GM21576 (cell line): ENCODE measurements around the gene DDOST.
"Not testable (repeated sequence)": the region's sequence is repeated elsewhere in the genome, so short reads cannot be mapped to it uniquely, and the experiment has no call there.

Source experiments
- ATAC-seq: cut with Tn5 transposase; IDR thresholded peaks from one replicate; pipeline ENCODE4 v1.9.1; 2021; ENCODE audit warnings: mild to moderate bottlenecking, moderate library complexity; ENCODE audit not compliant: unreplicated experiment

The DDOST gene

DNA sequence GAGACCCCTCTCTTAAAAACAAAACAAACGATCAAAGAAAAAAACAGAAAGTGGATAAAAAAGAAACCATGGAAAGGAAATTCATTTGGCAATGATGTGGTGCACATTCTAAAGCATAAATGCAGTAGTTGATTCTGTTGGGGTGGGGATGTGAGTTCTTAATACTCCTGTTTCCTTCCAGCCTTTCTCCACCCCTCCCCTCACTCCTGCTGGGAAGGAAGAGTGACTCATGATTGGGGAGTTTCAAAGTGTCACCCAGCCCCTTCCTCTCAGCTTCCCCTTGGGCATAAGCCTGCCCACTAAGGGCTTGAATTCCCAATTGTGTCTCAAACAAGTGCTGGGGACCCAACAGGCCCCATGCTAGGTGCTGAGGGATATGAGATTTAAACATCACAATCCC is 34.6 kb downstream of the DDOST start:
- ATAC-seq, result no peak

DNA sequence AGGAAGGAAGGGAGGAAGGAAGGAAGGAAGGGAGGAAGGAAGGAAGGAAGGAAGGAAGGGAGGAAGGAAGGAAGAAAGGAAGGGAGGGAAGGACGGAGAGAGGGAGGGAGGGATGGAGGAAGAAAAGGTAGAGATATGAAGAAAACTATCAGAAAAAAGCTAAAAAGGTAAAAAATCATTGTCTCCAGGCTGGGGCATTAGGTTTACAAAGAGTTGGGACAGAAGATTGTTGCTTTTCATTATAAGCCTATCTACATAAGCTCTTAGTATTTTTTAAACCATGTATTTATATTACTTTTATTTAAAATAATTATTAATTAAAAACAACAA is 35.1 kb downstream of the DDOST start:
- no peak for ATAC-seq

DNA sequence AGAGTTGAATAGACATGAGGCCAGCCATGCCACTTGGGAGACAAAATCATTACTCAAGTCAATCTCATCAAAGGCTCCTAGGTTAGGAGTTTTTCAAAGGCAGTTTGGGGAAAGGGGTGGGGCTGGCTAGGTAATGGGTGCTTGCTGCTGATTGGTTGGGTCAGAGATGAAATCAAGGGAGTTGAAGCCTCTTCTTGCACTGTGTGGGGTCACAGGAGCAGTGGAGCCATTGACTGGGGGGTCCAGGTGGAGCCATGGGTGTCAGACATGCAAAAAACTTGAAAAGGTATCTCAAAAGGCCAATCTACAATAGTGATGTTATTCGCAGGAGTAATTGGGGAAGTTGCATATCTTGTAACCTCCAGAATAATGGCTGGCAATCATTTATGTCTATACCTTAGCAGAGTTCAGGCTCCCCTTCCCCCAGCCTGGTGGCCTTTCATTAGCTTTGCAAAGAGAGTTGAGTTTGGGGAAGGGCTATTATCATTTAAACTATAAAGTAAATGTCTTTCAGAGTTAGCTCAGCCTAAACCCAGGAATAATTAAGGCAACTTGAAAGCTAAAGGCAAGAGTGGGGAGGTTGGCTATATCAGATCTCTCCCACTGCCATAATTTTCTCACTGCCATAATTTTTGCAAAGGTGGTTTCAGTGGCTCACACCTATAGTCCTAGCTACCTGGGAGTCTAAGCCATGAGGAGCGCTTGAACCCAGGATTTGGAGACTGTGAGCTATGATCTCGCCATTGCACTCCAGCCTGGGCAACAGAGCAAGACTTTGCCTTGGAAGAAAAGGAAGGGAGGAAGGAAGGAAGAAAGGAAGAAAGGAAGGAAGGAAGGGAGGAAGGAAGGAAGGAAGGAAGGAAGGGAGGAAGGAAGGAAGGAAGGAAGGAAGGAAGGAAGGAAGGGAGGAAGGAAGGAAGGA is 35.7 kb downstream of the DDOST start:
- ATAC-seq, result no peak

DNA sequence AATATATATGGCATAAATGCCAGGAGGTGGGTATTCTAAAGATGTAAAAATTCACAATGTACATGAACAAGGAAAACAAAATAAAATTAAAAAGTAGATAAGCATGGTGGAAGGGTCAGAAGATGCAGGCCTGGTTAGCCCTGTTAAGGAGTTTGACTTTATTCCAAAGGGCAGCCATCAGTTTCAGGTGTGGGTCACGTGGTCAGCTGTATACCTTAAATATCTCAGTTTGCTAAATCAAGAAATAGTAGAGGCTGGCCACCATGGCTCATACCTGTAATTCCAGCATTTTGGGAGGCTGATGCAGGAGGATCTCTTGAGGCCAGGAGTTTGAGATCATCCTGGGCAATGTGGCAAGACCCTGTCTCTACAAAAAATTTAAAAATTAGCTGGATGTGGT is 36.5 kb downstream of the DDOST start:
- ATAC-seq, result no peak

DNA sequence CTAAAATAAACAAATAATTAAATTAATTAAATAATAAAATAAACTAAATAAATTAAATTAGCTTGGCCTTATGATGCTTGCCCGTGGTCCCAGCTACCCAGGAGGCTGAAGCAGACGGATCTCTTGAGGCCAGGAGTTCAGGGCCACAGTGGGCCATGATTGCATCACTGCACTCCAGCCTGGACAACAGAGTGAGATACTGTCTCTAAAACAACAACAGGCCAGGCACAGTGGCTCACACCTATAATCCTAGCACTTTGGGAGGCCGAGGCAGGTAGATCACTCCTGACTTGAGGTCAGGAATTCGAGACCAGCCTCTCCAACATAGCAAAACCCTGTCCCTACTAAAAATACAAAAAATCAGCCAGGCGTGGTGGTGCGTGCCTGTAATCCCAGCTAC is 40.2 kb downstream of the DDOST start:
- no peak for ATAC-seq

DNA sequence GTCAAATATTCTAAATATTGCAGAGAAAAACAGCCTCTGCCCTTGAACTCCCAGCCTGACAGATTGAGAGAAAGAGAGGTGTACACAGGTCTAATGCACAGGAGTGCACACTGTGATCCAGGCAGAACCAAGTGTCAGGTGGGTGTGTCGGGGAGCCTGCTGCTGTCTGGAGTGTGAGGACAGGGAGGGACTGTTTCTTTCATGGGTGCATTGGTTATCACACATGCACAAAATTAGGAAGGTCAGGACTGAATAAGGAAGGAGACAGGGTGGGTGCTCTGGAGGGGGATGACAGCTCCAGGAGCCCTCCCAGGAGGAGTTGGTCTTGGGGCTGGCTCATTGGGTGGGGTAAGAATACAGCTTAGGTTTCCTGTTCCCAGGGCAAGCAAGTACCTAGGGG is 41.2 kb downstream of the DDOST start:
- ATAC-seq, result no peak

DNA sequence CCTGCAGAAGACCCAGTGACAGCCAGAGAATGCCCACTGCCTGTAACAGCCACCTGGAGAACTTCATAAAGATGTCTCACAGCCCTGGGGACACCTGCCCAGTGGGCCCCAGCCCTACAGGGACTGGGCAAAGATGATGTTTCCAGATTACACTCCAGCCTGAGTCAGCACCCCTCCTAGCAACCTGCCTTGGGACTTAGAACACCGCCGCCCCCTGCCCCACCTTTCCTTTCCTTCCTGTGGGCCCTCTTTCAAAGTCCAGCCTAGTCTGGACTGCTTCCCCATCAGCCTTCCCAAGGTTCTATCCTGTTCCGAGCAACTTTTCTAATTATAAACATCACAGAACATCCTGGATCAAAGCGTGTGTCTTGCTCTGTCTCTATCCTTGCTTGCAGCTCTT is 42.6 kb downstream of the DDOST start:
- no peak for ATAC-seq

DNA sequence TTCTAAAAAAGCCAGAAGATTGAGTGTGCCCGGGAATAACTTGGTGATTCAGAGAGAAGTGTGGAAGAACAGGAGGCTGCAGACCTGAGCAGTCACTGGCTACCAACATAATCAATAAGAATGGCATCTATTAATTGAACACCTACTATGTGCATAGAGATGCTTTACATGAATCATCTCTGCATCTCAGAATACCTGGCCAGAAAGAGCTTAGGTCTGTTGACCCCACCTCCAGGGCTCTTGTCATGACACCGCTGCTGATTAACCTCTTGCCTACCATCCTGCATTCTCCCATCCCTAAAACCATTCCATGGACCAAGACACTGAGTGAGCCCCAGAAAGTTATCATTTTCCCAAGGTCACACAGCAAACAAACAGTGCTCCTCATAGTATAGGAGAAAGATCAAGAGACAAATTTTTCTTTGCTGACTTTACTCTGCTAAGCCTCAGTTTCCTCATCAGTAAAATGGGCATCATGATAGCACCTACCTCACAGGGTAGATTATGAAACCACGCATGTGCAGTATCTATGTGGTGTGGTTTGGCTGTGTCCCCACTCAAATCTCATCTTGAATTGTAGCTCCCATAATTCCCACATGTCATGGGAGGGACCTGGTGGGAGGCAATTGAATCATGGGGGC is 44.2 kb downstream of the DDOST start:
- ATAC-seq, result no peak

DNA sequence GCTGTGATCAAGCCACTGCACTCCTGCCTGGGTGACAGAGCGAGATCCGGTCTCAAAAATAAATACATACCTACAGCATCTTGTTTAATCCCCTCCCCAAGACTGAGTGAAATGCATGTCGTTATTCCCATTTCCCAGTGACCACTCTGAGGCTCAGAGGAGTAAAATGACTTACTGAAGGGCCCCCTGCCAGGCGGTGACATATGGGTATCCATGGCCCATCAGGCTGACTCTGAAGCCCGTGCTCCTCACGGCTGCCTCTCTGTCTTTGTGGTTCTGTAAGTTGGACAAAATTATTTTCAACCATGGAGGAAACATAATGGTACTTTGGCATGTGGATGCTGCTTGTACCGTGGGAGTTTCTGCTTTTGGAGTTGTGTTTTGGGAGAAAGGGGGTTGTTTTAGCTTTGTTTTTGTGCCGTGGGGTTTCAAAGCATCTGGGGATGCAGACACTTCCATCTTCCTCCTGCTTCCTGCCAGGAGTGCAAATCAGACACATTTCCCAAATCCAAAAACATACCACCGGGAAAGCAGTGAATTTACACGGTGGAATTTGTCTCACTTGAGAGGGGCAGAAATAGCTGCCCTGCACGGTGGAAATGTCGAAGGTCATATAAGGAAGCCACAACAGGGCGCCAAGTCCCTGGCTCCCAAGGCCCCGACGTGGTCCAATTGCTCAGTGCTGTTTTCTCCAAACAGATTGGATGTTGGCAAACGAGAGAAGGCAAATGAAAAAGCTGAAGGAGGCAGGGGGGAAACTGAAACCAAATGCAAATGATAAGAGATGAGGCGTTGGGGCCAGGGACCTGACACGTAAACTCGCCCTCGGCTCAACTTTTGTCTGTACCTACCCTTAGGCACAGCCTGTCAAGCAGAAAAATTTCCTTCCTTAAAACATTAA is 45.0 kb downstream of the DDOST start:
- no peak for ATAC-seq

DNA sequence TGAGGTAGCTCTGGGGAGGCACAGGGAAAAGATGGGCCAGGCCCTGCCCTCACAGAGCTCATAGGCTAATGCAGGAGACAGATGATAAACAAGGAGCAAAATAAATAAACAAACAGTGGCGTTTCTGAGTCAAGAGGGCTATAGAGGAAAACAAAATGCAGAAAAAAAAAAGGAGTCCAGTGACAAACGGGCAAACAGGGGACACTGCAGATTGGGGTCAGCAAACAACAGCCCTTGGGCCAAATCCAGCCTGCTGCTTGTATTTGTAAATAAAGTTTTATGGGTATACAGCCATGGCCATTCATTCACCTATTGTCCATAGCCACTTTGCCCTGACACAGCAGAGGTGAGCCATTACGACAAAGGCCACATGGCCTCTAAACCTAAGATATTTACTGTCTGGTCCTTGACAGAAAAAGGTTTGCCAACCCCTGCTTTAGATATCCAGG is 47.0 kb downstream of the DDOST start:
- no peak for ATAC-seq

DNA sequence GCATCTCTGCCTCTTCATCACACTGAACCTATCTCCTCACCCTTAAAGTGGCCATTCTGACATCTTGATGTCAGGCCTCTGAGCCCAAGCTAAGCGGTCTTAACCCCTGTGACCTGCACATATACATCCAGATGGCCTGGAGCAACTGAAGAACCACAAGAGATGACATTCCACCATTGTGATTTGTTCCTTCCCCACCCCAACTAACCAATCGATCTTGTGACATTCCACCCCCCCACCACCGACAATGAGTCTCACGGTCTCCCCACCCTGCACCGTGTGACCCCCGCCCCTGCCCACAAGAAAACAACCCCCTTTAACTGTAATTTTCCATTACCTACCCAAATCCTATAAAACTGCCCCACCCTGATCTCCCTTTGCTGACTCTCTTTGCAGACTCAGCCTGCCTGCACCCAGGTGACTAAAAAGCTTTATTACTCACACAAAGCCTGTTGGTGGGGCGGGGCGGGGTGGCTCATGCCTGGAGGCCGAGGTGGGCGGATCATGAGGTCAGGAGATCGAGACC is 48.9 kb downstream of the DDOST start:
- no peak for ATAC-seq

DNA sequence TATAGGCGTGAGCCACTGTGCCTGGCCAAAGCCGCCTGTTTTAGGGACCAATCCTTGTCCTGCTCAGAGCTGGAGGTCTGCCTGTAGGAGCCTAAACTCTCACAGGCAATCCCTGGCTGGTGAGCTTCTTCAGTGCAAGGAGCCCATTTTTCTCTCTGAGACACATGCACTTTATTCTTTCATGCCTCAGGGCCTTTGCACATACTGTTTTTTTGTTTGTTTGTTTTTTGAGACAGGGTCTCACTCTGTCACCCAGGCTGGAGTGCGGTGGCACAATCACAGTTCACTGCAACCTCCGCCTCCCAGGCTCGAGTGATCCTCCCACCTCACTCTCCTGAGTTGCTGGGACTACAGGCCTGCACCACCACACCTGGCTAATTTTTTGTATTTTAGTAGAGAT is 49.5 kb downstream of the DDOST start:
- ATAC-seq, result no peak

DNA sequence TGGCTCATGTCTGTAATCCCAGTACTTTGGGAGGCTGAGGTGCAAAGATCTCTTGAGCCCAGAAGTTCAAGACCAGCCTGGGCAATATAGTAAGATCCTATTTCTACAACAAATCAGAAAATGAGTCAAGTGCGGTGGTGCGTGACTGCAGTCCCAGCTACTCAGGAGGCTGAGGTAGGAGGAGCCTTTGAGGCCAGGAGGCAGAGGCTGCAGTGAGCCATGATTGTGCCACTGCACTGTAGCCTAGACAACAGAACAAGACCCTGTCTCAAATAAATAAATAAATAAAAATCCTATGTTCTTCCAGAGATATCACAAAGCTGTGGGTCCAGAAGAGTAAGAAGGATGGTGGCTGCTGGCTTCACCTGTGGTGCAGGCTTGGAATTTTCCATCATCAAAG is 50.2 kb downstream of the DDOST start:
- ATAC-seq, result no peak

DNA sequence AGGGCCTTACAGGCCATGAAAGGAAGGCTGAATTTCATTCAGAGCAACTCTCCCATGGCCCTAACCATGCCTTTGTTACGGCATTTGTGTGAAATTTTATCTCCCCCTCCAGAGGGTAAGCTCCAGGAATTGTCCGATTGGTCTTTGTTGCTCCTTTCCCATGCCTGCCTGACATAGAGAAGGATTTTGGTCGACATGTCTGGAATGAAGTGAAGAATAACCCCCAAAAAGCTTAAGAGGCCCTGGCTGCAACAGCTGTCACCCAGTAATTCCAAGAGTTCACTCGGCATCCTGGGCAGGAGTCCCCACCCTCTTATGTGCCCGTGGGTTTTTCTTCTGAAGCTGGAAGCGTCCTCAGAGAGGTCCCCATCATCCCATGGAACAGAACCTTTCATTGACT is 51.6 kb downstream of the DDOST start:
- no peak for ATAC-seq

DNA sequence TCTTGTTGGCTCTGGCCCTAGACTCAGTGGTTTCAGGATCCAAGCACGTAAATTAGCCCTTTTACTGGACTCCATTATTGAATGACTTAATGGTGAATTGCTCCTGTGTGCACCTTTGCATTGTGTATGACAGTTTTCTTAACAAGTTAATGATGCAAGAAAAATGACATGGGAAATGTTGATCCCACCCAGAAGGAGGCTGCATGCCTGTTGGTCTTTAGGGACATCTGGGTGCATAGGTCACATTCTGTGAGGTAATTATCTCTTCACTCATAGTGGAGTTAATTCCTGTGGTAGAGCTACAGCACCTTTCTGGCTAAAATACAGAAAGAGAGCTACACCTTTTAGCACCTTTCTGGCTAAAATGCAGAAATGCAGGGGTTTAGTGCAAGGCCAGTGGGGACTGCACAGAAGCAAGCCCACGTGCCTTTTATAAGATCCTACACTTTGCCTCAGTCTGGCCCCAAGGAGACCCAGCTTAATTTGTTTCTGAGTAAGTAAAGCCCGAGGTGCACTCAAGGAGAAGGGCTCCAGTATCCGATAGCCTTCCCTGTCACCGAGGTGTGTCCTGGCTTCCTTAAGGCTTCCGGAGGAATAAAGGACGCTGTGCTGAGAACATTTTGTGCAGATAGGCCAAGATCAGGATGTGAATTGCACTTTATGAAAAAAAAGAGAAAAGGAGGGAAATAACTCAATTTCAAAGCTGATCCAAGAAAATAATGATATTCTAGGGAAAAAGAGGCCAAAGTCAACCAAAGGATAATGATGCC is 54.2 kb downstream of the DDOST start:
- ATAC-seq, result not testable (repeated sequence)

DNA sequence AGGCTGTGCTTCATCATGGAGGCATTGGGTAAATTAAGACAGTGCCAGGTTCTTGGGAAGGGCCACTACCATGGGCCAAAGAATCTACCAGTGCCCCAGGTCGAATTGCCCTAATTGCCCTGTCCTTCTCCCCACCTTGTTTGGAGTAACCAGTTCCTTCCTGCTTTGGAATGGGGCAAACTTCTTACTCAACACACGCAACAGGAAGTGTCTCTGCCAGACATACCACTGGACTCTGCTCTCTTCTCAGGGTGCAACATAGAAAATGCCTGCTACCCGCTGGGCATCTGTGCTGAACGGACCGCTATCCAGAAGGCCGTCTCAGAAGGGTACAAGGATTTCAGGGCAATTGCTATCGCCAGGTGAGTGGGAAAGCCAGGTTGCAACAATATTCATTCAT is 56.5 kb downstream of the DDOST start:
- no peak for ATAC-seq

DNA sequence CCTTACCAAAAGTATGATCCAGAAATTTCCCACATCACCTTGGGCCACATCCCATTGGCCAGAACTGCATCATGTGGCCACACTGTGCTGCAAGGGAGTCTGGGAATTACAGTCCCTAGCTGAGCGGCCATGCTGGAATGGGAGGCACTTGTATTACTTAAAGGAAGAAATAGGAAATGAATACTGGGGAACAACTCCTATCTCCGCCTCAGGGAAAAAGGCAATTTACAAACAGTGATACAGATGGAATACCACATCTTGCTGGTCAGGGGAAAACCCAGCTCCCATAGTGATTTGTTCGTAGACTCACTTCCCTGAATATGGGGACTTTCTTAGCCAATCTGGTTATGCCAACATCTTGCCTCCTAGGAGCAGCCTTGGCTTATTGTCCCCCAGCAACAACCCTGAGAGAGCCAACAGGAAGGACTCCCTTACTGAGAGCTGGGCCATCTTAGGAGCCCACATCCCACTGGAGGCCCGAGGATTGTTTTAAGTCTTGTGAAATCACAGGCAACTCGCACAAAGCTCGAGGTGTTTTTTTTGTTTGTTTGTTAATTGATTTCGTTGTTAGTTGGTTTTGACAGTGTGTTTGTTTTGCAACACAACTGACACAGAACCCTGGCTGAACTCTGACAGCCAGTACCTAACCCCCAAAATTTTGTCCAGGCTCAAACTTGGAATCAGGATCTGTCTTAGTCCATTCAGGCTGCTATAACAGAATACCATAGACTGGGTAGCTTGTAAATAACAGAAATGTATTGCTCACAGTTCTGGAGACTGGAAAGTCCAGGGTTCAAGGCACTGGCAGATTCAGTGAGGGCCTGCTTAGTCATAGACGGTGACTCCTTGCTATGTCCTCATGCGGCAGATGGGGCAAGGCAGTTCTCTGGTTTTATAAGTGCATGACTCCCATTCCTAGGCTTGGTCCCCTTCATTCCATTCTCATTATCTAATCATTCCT is 57.4 kb downstream of the DDOST start:
- no peak for ATAC-seq

DNA sequence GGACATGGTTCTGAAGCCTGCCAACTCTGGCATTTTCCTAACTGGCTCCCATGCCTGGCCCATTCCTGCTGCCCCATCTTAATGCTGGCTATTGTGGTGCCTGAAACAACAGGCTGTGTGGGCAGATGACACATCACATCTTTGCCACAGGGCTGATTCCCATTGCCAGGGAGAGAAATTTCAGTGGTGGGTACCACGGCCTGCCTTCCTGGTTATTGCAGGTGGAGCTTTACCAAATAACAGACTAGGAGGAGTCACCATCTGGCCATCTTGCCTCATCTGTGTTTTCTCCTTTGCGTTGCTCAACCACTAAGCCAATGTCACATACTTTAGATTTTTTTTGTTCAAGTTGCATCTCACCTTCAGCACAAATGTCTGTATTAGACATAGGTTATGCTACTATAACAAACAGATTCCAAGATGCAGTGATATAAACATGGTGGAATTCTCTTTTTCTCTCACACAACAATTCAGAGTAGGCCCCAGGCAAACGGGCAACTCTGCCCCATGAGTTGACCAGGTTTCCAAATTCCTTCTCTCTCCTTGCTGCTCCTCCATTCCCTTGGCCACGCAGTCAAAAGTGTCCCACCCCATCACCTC is 58.2 kb downstream of the DDOST start:
- ATAC-seq, result no peak
